Measurements from ENCODE around the gene GJE1.

The GJE1 gene

GRCh38 chr6:142112451-142113061 is 20.2 kb upstream of the GJE1 start:
- Histone ChIP-seq H2AFZ (ENCODE audit: low read depth, low read length, severe bottlenecking) (no peak overlapping the region), H3K4me2 (ENCODE audit: low read depth, low read length, poor library complexity, severe bottlenecking) (no peak overlapping the region), H3K27ac (ENCODE audit: low read depth, low read length) (no peak overlapping the region), H3K9me3 (ENCODE audit: insufficient read depth, low read length) (no peaks in the 10 kb centered on the region), H3F3A (ENCODE audit: insufficient read depth) (no peaks in the 10 kb centered on the region), H3K79me2 (ENCODE audit: insufficient read depth, low read length) (no peaks in the 10 kb centered on the region), H3K9ac (ENCODE audit: low read length) (no peak overlapping the region), H3K27me3 (ENCODE audit: low read length) (no peaks in the 10 kb centered on the region), H3K4me3 (ENCODE audit: insufficient read depth, low read length, poor library complexity, severe bottlenecking) (no peak overlapping the region), H3K36me3 (ENCODE audit: low read length) (no peaks in the 10 kb centered on the region), H4K20me1 (ENCODE audit: low read depth, low read length) (no peaks in the 10 kb centered on the region), H3K9me2 (replicated peaks; ENCODE audit: insufficient read depth, low read length) (no peaks in the 10 kb centered on the region)
- TF ChIP-seq CTCF (IDR thresholded peaks at IDR 0.05; ENCODE audit: insufficient read depth, low read length, poor library complexity, severe bottlenecking) (peak; percentile 75), EZH2phosphoT487 (conservative IDR thresholded peaks at IDR 0.05; ENCODE audit: low read length) (no peak)

- Histone ChIP-seq H2AFZ (ENCODE audit: low read depth, low read length, severe bottlenecking) (no peak overlapping the region), H3K9me3 (ENCODE audit: insufficient read depth, low read length) (no peaks in the 10 kb centered on the region), H3K36me3 (ENCODE audit: low read length) (no peaks in the 10 kb centered on the region), H3K27me3 (ENCODE audit: low read length) (no peaks in the 10 kb centered on the region), H3K27ac (ENCODE audit: low read depth, low read length) (no peak overlapping the region), H3K9ac (ENCODE audit: low read length) (no peak overlapping the region), H4K20me1 (ENCODE audit: low read depth, low read length) (no peaks in the 10 kb centered on the region), H3K9me2 (replicated peaks; ENCODE audit: insufficient read depth, low read length) (no peaks in the 10 kb centered on the region), H3K4me3 (ENCODE audit: insufficient read depth, low read length, poor library complexity, severe bottlenecking) (no peak overlapping the region), H3K79me2 (ENCODE audit: insufficient read depth, low read length) (no peaks in the 10 kb centered on the region), H3F3A (ENCODE audit: insufficient read depth) (no peaks in the 10 kb centered on the region), H3K4me2 (ENCODE audit: low read depth, low read length, poor library complexity, severe bottlenecking) (no peak overlapping the region)
- TF ChIP-seq CTCF (IDR thresholded peaks at IDR 0.05; ENCODE audit: insufficient read depth, low read length, poor library complexity, severe bottlenecking) (no peak), EZH2phosphoT487 (conservative IDR thresholded peaks at IDR 0.05; ENCODE audit: low read length) (no peak)
Measured at GRCh38 chr6:142117366-142117765, 15.4 kb upstream of the GJE1 start.

- H3K4me2 ChIP-seq (ENCODE audit: low read depth, low read length, poor library complexity, severe bottlenecking), result no peak overlapping the region
- H3F3A ChIP-seq (ENCODE audit: insufficient read depth), result no peaks in the 10 kb centered on the region
- H3K9ac ChIP-seq (ENCODE audit: low read length), result no peak overlapping the region
- no peaks in the 10 kb centered on the region for H3K9me2 ChIP-seq (replicated peaks; ENCODE audit: insufficient read depth, low read length)
- no peak overlapping the region for H3K27ac ChIP-seq (ENCODE audit: low read depth, low read length)
- TF ChIP-seq EZH2phosphoT487 (conservative IDR thresholded peaks at IDR 0.05; ENCODE audit: low read length) (no peak), CTCF (IDR thresholded peaks at IDR 0.05; ENCODE audit: insufficient read depth, low read length, poor library complexity, severe bottlenecking) (no peak)
- H3K9me3 ChIP-seq (ENCODE audit: insufficient read depth, low read length), result no peaks in the 10 kb centered on the region
- H2AFZ ChIP-seq (ENCODE audit: low read depth, low read length, severe bottlenecking), result no peak overlapping the region
- H3K36me3 ChIP-seq (ENCODE audit: low read length), result no peaks in the 10 kb centered on the region
- no peak overlapping the region for H3K4me3 ChIP-seq (ENCODE audit: insufficient read depth, low read length, poor library complexity, severe bottlenecking)
- H3K27me3 ChIP-seq (ENCODE audit: low read length), result no peaks in the 10 kb centered on the region
- no peaks in the 10 kb centered on the region for H3K79me2 ChIP-seq (ENCODE audit: insufficient read depth, low read length)
- no peaks in the 10 kb centered on the region for H4K20me1 ChIP-seq (ENCODE audit: low read depth, low read length)
Measured at GRCh38 chr6:142118328-142118727, 14.4 kb upstream of the GJE1 start.

Measured in SU-DHL-6 (cell line).